ENCODE measurements around the gene CDC20. TPM values are rescaled to one million over a fixed set of nuclear protein-coding genes. Genes with fewer than 3 reads are reported as not detected.

CDC20 gene
- polyA plus RNA-seq, 3 donors: 0.08 to 0.10 TPM; not detected in 1

GRCh38 chr1:43316738-43317520 lies 41.9 kb upstream of the CDC20 start:
- H3K9ac ChIP-seq (ENCODE audit: insufficient read depth, low read length, poor library complexity, severe bottlenecking): no peak overlapping the region
- no peaks in the 10 kb centered on the region for H4K20me1 ChIP-seq (ENCODE audit: insufficient read depth, low read length)
- Mint-ChIP-seq H3K27ac (no peak overlapping the region), H3K36me3 (no peaks in the 10 kb centered on the region), H3K4me1 (peaks cover 7% of the 10 kb centered on the region), H3K9me3 (no peaks in the 10 kb centered on the region), H3K27me3 (ENCODE audit: low read depth in 3 of 3) (peaks cover 2 to 4% (median 2%) of the 10 kb centered on the region in 3 donors), H3K4me3 (no peak overlapping the region)
- no peaks in the 10 kb centered on the region for H3K79me2 ChIP-seq (ENCODE audit: insufficient read depth, low read length)
- intact Hi-C loops (cut with micrococcal nuclease): no loop called here
- no peak for DNase-seq
- no peak overlapping the region for H3K27ac ChIP-seq (ENCODE audit: low read depth in 1 of 2, low read length in 2 of 2)
- no peaks in the 10 kb centered on the region for H3K36me3 ChIP-seq (replicated peaks in 1 of 2; ENCODE audit: control insufficient read depth in 1 of 2, insufficient read depth in 2 of 2, low read length in 2 of 2)
- H3K27me3 ChIP-seq (ENCODE audit: control insufficient read depth in 2 of 2, insufficient read depth in 2 of 2, low read length in 2 of 2): no peaks in the 10 kb centered on the region
- no peak overlapping the region for H3K4me3 ChIP-seq (replicated peaks in 1 of 3; ENCODE audit: low read depth in 2 of 3, low read length in 3 of 3)
- peaks cover 0 to 2% of the 10 kb centered on the region in 2 donors for H3K4me1 ChIP-seq (ENCODE audit: control insufficient read depth in 1 of 2, insufficient read depth in 2 of 2, low read length in 2 of 2)
- TF ChIP-seq, protein P1, sequence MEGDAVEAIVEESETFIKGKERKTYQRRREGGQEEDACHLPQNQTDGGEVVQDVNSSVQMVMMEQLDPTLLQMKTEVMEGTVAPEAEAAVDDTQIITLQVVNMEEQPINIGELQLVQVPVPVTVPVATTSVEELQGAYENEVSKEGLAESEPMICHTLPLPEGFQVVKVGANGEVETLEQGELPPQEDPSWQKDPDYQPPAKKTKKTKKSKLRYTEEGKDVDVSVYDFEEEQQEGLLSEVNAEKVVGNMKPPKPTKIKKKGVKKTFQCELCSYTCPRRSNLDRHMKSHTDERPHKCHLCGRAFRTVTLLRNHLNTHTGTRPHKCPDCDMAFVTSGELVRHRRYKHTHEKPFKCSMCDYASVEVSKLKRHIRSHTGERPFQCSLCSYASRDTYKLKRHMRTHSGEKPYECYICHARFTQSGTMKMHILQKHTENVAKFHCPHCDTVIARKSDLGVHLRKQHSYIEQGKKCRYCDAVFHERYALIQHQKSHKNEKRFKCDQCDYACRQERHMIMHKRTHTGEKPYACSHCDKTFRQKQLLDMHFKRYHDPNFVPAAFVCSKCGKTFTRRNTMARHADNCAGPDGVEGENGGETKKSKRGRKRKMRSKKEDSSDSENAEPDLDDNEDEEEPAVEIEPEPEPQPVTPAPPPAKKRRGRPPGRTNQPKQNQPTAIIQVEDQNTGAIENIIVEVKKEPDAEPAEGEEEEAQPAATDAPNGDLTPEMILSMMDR (IDR thresholded peaks at IDR 0.05): no peak
- H3K9me3 ChIP-seq (replicated peaks in 1 of 2; ENCODE audit: control insufficient read depth in 1 of 2, insufficient read depth in 1 of 2, low read length in 2 of 2): no peaks in the 10 kb centered on the region
- H2AFZ ChIP-seq (ENCODE audit: insufficient read depth, low read depth, low read length, poor library complexity, severe bottlenecking): no peak overlapping the region
- no peak overlapping the region for H3K4me2 ChIP-seq (replicated peaks; ENCODE audit: extremely low read depth, low read length, poor library complexity, severe bottlenecking)
- 98% methylated on average over 14 of the region's 16 CpGs for WGBS (ENCODE audit: insufficient coverage)

- WGBS (ENCODE audit: insufficient coverage): 95% methylated on average over 15 of the region's 15 CpGs
- no peak overlapping the region for H3K27ac ChIP-seq (ENCODE audit: low read depth in 1 of 2, low read length in 2 of 2)
- DNase-seq: no peak
- H3K27me3 ChIP-seq (ENCODE audit: control insufficient read depth in 2 of 2, insufficient read depth in 2 of 2, low read length in 2 of 2): no peaks in the 10 kb centered on the region
- H3K79me2 ChIP-seq (ENCODE audit: insufficient read depth, low read length): no peaks in the 10 kb centered on the region
- no peak overlapping the region for H2AFZ ChIP-seq (ENCODE audit: insufficient read depth, low read depth, low read length, poor library complexity, severe bottlenecking)
- no peak overlapping the region for H3K9ac ChIP-seq (ENCODE audit: insufficient read depth, low read length, poor library complexity, severe bottlenecking)
- intact Hi-C loops (cut with micrococcal nuclease): no loop called here
- no peak overlapping the region for H3K4me2 ChIP-seq (replicated peaks; ENCODE audit: extremely low read depth, low read length, poor library complexity, severe bottlenecking)
- no peaks in the 10 kb centered on the region for H3K9me3 ChIP-seq (replicated peaks in 1 of 2; ENCODE audit: control insufficient read depth in 1 of 2, insufficient read depth in 1 of 2, low read length in 2 of 2)
- Mint-ChIP-seq H3K27ac (peak overlapping the region in 1 of 7 donors; percentile 44), H3K27me3 (ENCODE audit: low read depth in 3 of 3) (peaks cover 2 to 4% (median 2%) of the 10 kb centered on the region in 3 donors), H3K4me3 (no peak overlapping the region), H3K36me3 (no peaks in the 10 kb centered on the region), H3K9me3 (no peaks in the 10 kb centered on the region), H3K4me1 (peaks cover 7% of the 10 kb centered on the region)
- no peaks in the 10 kb centered on the region for H3K36me3 ChIP-seq (replicated peaks in 1 of 2; ENCODE audit: control insufficient read depth in 1 of 2, insufficient read depth in 2 of 2, low read length in 2 of 2)
- H3K4me1 ChIP-seq (ENCODE audit: control insufficient read depth in 1 of 2, insufficient read depth in 2 of 2, low read length in 2 of 2): peaks cover 0 to 2% of the 10 kb centered on the region in 2 donors
- TF ChIP-seq, protein P1 (IDR thresholded peaks at IDR 0.05): no peak
- no peaks in the 10 kb centered on the region for H4K20me1 ChIP-seq (ENCODE audit: insufficient read depth, low read length)
- no peak overlapping the region for H3K4me3 ChIP-seq (replicated peaks in 1 of 3; ENCODE audit: low read depth in 2 of 3, low read length in 3 of 3)
Measured at GRCh38 chr1:43317817-43318471, 40.8 kb upstream of the CDC20 start.
